Activated CD8-positive, alpha-beta memory T cell treated with anti-CD3 and anti-CD28 coated beads for 48 hours (primary cell): ENCODE measurements around the gene PLCB1.
"Not testable (repeated sequence)": the region's sequence is repeated elsewhere in the genome, so short reads cannot be mapped to it uniquely, and the experiment has no call there.

Experiments
- DNase-seq, 3 experiments: peaks; one replicate each; pipeline ENCODE4 v3.0.0-alpha.2; 2020; ENCODE audit warnings: low read depth in 2 of 3, low spot score in 2 of 3

Gene PLCB1

DNA sequence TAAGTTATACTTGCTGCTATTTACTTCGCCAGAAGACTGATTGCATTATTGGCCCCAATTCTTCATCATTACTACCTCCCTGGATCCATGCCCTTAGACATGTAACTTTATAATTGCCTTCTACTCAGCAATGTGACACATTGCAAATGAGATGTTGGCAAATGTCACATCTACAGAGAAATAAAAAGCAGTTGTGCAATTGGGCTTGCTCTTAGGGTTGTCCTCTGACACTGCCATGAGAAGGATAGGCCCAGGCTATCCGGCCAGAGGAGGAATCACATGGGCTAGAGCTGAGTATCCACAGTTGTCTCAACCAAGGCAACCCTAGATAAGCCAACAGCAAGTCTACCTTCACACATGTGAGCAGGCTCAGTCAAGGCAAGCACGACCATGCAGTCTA is 447.0 kb downstream of the PLCB1 start:
- DNase-seq, result no peak

DNA sequence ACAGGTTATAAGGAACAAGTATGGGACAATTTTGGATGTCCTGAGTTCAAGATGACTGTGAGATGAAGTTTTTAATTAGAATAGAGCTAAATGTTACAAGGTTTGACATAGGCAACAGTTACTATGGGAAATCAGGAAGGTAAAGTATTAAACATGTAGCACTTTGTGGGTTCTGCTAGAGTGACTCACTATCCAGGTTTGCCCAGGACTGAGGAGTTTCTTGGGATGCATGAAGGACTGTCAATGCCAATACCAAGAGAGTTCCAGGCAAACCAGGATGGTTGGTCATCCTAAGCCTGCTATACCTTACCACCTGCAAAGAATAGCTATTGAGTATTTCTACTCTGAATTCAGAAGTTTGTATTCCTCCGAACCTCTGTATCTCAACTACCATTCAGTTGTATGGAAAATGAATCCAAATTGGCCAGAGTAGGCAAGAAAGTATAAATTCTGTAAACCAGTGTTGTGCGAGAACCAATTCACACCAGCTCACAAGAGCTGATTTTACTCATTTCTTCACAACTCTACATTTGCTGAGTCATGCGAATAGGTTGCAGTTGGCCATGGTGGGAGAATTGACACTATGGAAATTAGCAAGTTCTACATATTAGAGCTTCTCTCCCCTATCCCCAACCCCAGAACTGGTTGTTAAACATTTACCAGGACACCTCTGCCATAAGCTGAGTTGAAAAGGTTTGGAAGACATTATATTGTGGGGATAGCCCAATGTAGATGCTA is 449.5 kb downstream of the PLCB1 start:
- DNase-seq, result no peak

DNA sequence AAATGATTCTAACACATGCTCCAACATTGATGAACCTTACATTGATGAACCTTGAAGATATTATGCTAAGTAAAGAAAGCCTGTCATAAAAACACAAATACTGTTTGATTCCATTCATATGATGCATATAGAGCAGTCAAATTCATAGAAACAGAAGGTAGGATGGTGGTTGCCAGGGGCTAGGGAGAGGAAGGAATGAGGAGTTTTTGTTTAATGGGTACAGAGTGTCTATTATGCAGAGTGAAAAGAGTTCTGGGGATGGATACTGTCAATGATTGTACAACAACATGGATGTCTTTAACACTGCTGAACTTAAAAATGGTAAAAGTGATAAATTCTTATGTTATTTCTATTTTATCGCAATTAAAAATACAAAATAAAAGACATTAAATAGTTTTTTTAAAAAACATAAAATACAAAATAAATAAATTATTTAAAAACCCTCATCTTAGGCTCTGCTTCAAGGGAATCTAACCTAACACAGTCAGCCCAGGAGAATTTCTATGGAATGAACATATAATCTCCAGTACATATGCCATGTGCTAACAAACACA is 451.0 kb downstream of the PLCB1 start:
- no peak for DNase-seq

DNA sequence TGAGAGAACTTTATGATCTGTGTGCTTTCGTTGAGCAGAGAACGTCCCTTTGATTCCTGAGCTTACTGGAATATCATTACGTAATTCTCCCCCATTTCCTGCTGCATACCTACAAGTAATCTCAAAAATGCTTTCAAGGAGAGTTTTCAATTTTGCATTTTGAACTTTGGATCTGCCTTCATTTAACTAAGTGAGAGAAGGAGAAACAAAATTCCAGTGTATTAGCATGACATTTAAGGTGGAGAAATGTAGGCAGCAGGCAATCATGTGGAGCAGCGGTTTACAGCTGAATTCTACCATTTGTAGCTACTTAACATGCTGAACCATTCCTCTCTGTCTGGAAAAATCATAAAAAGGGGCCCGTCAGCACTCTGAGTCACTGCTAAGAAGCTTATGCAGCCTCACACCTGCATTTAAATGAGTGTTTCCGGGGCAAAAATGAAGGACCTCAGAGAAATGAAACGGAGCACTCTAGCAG is 451.5 kb downstream of the PLCB1 start:
- DNase-seq, result no peak

DNA sequence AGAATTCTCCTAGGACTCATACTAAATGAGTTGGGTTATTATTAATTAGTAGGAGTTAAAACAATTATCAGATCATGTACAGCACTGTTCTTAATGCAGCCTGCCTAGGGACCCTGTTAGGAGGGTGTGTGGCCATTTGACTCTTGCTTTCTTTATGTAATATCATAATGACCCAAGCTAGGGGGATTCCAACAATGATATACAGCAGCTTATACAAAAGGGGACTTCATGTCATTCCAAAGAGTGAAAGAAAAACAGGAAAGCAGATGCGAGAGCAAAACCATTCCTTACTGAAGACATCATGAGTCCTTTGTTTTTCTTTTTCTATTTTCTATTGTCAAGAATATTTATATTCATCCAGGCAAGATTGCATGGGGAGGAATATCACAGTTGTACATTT is 455.2 kb downstream of the PLCB1 start:
- DNase-seq, result no peak

DNA sequence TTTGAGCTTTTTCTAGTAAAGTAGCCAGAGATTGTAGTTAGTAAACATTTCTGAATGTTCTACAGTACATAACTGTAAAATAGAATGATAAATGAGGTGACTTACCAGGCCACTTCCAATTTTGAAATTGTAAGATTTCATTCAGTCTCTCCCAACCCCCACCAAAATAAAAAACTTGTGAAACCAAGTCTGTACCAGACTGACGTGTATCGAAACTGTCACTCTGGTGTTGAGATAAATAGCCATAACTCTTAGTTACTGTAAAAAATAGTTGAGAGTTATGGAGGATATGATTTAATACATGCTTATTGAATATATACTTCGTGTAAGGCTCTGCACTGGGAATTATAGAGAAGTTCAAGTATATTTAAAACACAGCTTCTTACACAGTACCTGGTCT is 455.7 kb downstream of the PLCB1 start:
- DNase-seq, result no peak

DNA sequence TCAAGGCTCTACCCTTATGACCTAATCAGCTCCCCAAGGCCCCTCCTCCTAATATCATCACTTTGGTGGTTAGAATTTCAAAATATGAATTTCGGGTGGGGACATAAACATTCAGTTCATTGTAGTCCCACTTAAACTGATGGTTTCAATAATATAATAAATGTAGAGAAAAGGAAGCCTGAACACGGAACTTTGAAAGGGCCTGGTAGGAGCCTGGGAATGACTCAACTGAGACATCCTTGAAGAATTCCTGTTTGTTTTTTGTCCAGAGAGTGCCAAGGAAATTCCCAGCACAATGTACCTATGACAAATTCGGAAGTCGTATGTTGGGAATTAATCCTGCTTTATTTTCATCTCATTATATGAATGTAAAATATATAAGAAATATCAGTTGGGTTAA is 457.9 kb downstream of the PLCB1 start:
- DNase-seq, result no peak

DNA sequence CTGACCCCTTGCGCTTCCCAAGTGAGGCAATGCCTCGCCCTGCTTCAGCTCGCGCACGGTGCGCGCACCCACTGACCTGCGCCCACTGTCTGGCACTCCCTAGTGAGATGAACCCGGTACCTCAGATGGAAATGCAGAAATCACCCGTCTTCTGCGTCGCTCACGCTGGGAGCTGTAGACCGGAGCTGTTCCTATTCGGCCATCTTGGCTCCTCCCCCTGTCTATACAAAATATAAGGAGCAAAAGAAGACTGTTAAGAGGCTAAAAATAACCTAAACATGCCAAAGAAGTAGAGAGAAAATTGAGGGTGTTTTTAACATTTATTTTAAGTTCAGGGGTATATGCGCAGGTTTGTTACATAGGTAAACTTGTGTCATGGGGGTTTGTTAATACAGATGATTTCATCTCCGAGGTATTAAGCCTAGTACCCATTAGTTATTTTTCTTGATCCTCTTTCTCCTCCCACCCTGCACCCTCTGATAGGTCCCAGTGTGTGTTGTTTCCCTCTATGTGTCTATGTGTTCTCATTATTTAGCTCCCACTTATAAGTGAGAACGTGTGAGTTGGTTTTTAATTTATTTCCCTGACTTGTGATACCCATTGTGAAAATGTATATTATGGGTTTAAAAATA is 469.0 kb downstream of the PLCB1 start:
- DNase-seq, result not testable (repeated sequence)

DNA sequence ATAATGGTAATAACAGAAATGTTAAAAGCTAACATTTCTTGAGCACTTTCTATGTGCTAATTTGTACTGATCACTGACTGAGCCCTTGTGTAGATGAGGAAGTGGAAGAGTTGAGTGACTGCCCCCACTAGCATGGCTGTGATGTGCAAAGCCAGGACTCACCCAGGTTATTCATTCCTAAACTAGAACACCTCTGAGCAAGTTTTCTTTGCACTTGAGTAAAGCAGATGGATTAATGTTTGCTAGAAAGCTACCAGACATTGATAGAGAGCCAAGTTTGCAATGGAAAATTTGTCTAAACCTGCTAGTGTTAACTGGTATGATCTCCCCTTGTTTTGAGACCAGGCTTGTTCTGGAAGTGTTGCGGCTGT is 469.5 kb downstream of the PLCB1 start:
- DNase-seq, result no peak

DNA sequence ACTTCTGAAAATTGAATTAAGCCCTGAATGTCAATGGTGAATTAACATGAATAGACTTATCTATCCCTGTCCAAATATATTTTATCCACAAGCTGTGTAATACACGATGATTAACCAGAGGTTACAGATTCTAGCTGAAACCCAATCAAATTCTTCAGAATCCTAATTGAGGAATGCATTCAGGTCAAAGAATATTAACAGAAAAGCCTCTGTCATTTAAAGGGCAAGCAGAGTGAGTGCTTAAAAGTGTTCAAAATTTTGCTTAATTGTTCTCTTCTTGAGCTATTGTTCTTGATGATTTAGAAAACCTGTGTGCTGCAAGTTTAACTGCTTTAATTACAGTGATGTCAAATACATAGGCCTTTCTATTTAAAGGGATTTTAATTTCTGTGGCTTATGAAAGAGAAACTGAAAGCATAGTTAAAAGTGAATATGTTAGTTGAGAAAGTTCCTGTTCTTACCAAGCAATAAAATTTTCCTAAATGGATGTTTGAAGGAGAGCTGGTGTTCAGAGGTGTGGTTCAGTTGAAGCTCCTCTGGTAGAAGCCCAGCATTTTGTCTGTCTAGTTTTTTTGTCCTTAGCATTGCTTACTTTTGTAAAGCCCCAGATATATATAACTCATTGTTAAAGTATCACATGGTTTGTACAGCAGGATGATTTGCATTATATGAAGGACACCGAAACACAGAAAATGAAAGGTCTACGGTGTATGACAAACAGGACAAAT is 470.5 kb downstream of the PLCB1 start:
- DNase-seq, result no peak

DNA sequence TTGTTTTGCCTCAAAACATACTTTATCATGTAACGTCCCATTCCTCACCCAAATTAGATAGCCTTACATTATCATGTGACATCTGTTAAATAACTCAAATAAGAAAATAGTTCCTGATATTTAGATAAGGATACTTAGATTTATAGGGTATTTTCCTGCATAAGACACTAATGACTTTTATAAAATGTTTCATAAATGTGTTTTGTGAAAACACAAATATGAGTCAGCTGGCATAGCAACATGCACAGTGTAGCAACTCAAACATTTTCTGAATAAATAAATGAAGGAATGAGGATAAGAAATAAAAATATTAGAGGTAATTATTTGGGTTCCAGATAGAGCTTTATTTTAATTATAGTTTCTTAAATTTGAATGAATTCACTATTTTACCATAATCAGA is 476.4 kb downstream of the PLCB1 start:
- no peak for DNase-seq

DNA sequence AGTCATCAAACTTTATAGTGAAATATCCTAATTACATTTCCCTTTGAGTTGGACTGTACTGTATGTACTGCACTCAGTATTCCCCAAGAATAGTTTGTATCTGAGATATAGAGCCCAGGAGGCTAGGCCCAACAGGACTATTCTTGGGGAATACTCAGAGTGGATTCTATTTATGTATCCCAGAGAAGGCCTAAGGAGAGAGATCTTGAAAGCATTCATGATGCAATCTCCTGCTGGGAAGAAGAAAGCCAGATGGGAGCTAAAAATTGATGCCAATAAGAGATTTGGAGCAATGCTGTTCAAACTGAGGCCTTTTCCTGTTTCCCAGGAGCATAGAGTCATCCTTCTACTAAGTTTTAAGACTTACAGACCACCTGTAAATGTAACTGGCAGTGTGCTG is 484.7 kb downstream of the PLCB1 start:
- no peak for DNase-seq

DNA sequence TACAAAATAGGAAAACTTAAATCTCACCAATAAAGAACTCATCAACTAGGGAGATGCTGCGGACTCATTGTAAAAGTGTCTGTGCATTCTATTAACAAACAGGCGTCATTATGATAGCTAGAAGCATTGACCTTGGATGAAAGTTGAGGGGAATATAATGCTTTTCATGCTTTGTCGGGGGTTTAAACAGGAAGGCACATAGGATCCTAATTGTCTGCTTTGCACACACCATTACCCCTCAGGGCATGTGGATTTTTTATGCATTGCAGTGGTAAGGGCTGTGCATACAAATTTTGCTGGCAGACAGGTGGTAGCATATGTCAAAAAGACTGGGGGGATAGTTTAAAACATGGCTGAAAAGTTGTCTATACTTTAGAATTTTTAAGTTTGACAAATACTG is 488.9 kb downstream of the PLCB1 start:
- no peak for DNase-seq

DNA sequence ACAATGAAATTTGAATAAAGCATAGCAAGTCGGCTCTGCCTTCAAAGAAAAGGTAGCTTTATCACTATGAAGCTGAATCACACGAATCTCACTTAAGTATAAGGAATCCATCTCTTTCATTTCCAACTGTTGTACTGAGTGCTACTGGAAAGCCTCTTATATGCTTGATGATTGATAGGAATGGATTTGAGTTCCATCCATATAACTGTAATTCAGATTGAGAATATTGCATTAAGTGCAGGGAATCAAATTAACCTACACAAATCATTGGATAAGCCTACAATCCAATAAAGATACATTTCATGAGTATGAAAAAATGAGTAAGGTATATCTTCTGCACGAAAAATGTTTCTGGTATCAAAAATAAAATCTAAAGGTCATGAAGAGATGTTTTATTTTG is 492.0 kb downstream of the PLCB1 start:
- DNase-seq, result no peak

DNA sequence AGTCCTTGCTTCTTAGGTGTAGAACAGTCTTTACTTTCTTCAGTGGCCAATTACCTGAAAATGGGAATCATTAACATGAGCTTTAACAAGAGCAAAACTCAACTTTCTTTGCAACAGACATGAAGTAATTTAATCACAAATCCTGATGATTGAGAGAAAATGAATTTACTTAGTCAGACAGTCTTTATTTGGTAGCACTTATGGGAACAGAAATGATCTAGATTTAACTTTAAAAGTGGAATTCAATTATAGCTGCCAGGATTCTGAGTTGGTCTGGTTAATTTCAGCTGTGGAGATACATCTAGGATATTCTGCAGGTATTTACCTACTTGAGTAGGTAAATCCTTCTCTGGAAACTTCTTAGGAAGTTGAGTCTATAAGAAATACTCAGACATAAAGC is 492.6 kb downstream of the PLCB1 start:
- DNase-seq, result no peak

DNA sequence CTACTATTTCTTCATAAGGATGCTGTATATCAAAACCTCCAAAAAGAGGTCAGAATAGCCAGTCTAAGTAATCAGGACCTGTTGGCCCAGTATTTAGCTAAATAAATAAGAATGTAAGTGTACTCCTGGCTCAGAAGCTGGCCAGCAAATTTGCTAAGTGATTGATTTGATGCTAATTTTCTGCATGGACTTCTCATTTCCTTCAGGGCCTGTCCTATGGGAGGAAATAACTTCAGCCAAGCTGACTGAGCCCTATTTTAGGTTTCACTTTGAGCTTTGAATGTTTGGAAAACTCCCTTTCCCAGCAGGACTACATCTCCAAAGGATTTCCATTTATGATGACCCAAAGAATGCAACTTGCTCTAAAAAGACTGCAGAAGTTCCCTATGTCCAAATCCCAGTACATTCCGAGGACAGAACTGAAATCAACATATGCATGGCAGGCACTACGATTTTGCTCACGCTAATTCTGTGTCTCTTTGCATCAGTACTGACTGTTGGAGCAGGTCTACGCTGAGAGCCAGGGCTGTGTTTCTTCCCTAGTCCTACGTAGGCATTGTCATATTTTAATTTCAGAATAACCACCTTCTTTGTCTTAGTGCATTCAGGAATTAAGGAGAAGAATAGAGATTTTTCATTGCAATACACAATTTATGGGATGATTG is 495.4 kb downstream of the PLCB1 start:
- no peak for DNase-seq

DNA sequence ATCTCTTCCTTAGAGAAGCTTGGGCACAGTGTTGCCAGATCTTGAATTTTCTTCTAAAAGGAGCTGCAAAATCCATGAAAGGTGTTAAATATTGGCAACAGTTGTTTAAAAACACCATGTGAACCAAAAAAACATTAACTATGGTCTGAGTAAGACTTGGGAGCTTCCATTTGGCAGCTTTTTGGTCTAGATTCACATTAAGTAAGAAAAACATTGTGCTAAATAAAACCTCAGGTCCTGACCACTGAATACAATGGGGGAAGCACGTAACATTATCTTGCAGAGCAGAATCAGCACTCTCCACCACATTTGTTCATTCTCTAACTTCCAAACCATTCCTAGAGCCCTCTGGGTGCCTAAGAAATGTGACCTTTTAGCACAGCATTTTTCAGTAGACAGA is 499.2 kb downstream of the PLCB1 start:
- DNase-seq, result no peak

DNA sequence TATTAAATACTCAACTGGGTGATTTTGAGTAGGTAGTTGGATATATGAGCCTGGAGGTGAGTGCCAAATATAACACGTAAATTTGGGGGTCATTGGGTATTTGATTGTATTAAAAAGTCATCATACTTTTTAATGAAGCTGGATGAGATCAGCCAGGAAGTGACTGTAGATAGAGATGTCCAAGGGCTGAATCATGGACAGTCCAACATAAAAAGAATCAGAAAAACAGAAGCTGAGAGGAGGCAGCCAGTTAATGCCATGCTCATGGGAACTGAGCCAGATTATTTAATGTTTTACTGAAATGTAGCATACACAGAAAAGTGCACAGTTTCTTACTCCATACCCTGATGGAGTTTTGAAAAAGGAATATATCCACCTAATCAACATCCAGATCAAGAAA is 501.3 kb downstream of the PLCB1 start:
- no peak for DNase-seq

DNA sequence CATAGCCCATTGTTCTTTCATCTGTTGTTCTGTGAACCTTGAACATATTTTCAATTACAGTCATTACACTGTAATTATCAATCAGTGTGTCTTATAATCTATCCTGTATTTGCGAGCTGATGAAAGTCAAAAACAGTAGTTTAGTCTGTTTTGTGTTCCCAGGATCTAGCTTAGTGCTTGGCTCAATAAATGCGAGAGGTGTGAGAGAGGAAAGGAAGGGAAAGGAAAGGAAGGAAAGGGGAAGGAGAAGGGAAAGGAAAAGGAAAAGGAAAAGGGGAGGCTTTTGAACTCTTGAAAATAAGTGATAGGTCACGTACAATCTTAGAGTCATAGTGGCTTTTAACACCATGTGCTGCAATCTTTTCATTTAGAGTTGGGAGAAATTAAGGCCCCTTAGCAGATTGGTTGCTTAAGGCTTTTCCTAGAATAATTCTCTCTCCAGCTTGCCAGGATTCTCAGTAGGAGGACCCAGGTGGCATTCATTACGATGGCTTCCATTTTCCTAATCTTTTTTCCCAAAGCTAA is 503.0 kb downstream of the PLCB1 start:
- DNase-seq, result no peak

DNA sequence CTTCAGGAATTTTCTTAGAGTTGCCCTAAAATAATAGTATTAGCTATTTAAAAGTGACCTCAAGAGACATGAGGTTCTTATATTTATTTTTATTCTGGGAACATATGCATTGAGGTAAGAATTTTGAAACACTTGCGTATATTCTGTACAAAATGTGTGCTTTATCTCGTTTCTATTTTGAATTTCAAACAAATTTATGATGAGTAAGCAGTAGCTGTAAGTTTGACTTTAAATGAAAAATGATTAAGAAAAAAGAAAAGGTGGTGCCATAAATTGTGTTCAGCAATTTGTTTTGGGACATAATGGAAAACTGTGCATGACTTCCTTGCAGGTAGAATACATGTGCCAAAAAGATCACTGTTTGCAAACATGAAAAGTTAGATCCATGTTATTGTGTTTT is 503.8 kb downstream of the PLCB1 start:
- no peak for DNase-seq

DNA sequence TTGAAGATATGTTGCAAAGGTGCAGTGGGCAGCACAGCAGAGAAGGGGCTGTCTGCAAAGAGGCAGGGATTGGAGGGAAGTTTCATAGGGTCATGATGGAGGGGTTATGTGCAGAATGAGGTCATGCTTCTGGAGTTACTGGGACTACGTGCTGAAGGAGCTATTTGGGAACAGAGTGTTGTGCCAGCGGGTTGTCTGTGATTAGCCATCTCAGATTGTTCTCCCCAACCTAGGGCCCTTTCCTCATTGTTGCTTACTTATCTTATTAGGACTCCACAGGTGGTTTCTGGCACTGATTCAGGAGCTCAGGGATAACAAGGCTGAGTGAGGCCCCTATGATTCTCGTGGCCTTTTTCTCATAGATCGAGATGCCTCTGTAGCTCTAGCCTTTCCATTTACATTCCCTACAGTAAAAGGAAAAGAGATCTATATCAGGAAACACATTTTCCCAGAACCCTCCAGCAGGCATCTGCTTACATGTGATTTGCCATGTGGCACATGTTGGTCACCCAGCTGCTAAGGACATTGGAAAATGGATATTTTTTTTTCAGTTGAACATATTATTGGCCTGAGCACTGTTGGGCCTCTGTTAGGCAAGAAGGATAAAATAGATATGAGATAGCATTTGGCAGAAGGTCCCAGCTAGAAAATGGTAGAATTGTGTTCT is 507.2 kb downstream of the PLCB1 start:
- no peak for DNase-seq
